ENCODE data around the gene FIS1. TPM values are rescaled to one million over a fixed set of nuclear protein-coding genes. Genes with fewer than 3 reads are reported as not detected.

The FIS1 gene
- polyA plus RNA-seq, 1 donor (not counting 4 experiments of a cell fraction or from before 2014, with no cell fraction given) = 202 TPM

- TF ChIP-seq EZH2 (IDR thresholded peaks at IDR 0.05; ENCODE audit: low read length) (no peak), CTCF (optimal IDR thresholded peaks at IDR 0.05 in 1 of 3, IDR thresholded peaks at IDR 0.05 in 1 of 3, conservative IDR thresholded peaks at IDR 0.05 in 1 of 3; ENCODE audit: extremely low read depth in 1 of 3, insufficient read depth in 2 of 3, low read length in 3 of 3) (peak in 1 of 3 experiments; percentile 21)
These were observed 1.1 kb downstream of the FIS1 start for GRCh38 chr7:101243646-101244374.

GRCh38 chr7:101241443-101242349 is 3.2 kb downstream of the FIS1 start:
- peaks cover 20 to 25% of the 10 kb centered on the region in 2 experiments for H3K36me3 ChIP-seq (ENCODE audit: control insufficient read depth in 2 of 2, extremely low read depth in 1 of 2, insufficient read depth in 2 of 2, low read length in 2 of 2)
- TF ChIP-seq CTCF (optimal IDR thresholded peaks at IDR 0.05 in 1 of 3, IDR thresholded peaks at IDR 0.05 in 1 of 3, conservative IDR thresholded peaks at IDR 0.05 in 1 of 3; ENCODE audit: extremely low read depth in 1 of 3, insufficient read depth in 2 of 3, low read length in 3 of 3) (no peak), EZH2 (IDR thresholded peaks at IDR 0.05; ENCODE audit: low read length) (no peak)

More at GRCh38 chr7:101243646-101244374, 1.1 kb downstream of the FIS1 start:
- H3K27ac ChIP-seq (ENCODE audit: control insufficient read depth, insufficient read depth, low read length) = peak overlapping the region; percentile 74
- peaks cover 24% of the 10 kb centered on the region for H3K4me1 ChIP-seq (ENCODE audit: control insufficient read depth, extremely low read depth, insufficient read depth, low read length)
- dilution Hi-C loops (cut with MboI; ENCODE audit: extremely low pct_ligation_motif_present, low sequenced_read_pairs) = no loop called here
- no peaks in the 10 kb centered on the region for H3K27me3 ChIP-seq (ENCODE audit: control insufficient read depth, extremely low read depth, insufficient read depth, low read length)
- peak overlapping the region; percentile 64 to 73 (median 66) for H3K4me3 ChIP-seq (ENCODE audit: control insufficient read depth in 2 of 3, extremely low read depth in 1 of 3, insufficient read depth in 2 of 3, low read depth in 1 of 3, low read length in 3 of 3)
- peak overlapping the region; percentile 50 for H2AFZ ChIP-seq (ENCODE audit: control insufficient read depth, low read length)
- H3K79me2 ChIP-seq (ENCODE audit: control insufficient read depth, insufficient read depth, low read length) = peaks cover 52% of the 10 kb centered on the region
- H3K9ac ChIP-seq (ENCODE audit: control insufficient read depth, extremely low read depth, insufficient read depth, low read length) = peak overlapping the region; percentile 80
- no peaks in the 10 kb centered on the region for H3K9me1 ChIP-seq (ENCODE audit: control insufficient read depth, extremely low read depth, insufficient read depth, low read length)
- FAIRE-seq (no peak), DNase-seq (ENCODE audit: low read depth, low spot score) (no peak)
- peaks cover 16 to 17% of the 10 kb centered on the region in 2 experiments for H3K36me3 ChIP-seq (ENCODE audit: control insufficient read depth in 2 of 2, extremely low read depth in 1 of 2, insufficient read depth in 2 of 2, low read length in 2 of 2)
- H3K4me2 ChIP-seq (ENCODE audit: control insufficient read depth, extremely low read depth, insufficient read depth, low read depth, low read length) = peak overlapping the region; percentile 93
- H3K9me3 ChIP-seq (ENCODE audit: control insufficient read depth, low read depth, low read length) = no peaks in the 10 kb centered on the region
- H4K20me1 ChIP-seq (ENCODE audit: control insufficient read depth, extremely low read depth, insufficient read depth, low read length) = no peaks in the 10 kb centered on the region

More at GRCh38 chr7:101241443-101242349, 3.2 kb downstream of the FIS1 start:
- peak overlapping the region; percentile 43 for H3K4me2 ChIP-seq (ENCODE audit: control insufficient read depth, extremely low read depth, insufficient read depth, low read depth, low read length)
- H3K79me2 ChIP-seq (ENCODE audit: control insufficient read depth, insufficient read depth, low read length) = peaks cover 41% of the 10 kb centered on the region
- peak overlapping the region in 1 of 3 experiments; percentile 17 for H3K4me3 ChIP-seq (ENCODE audit: control insufficient read depth in 2 of 3, extremely low read depth in 1 of 3, insufficient read depth in 2 of 3, low read depth in 1 of 3, low read length in 3 of 3)
- FAIRE-seq (no peak), DNase-seq (ENCODE audit: low read depth, low spot score) (no peak)
- no peak overlapping the region for H3K27ac ChIP-seq (ENCODE audit: control insufficient read depth, insufficient read depth, low read length)
- H4K20me1 ChIP-seq (ENCODE audit: control insufficient read depth, extremely low read depth, insufficient read depth, low read length) = no peaks in the 10 kb centered on the region
- no peak overlapping the region for H3K9ac ChIP-seq (ENCODE audit: control insufficient read depth, extremely low read depth, insufficient read depth, low read length)
- no peaks in the 10 kb centered on the region for H3K9me1 ChIP-seq (ENCODE audit: control insufficient read depth, extremely low read depth, insufficient read depth, low read length)
- dilution Hi-C loops (cut with MboI; ENCODE audit: extremely low pct_ligation_motif_present, low sequenced_read_pairs) = no loop called here
- H3K27me3 ChIP-seq (ENCODE audit: control insufficient read depth, extremely low read depth, insufficient read depth, low read length) = no peaks in the 10 kb centered on the region
- H3K4me1 ChIP-seq (ENCODE audit: control insufficient read depth, extremely low read depth, insufficient read depth, low read length) = peaks cover 24% of the 10 kb centered on the region
- H3K9me3 ChIP-seq (ENCODE audit: control insufficient read depth, low read depth, low read length) = no peaks in the 10 kb centered on the region
- H2AFZ ChIP-seq (ENCODE audit: control insufficient read depth, low read length) = no peak overlapping the region
